NCI-H2196 (cell line): ENCODE data around the gene MAGED4.
"Not testable (repeated sequence)": the region's sequence is repeated elsewhere in the genome, so short reads cannot be mapped to it uniquely, and the experiment has no call there.

Source experiments
- DNase-seq: peaks from one replicate; lab custom pipeline; 2025; ENCODE audit not compliant: unreplicated experiment; lab: John Stamatoyannopoulos, UW

The MAGED4 gene, protein sequence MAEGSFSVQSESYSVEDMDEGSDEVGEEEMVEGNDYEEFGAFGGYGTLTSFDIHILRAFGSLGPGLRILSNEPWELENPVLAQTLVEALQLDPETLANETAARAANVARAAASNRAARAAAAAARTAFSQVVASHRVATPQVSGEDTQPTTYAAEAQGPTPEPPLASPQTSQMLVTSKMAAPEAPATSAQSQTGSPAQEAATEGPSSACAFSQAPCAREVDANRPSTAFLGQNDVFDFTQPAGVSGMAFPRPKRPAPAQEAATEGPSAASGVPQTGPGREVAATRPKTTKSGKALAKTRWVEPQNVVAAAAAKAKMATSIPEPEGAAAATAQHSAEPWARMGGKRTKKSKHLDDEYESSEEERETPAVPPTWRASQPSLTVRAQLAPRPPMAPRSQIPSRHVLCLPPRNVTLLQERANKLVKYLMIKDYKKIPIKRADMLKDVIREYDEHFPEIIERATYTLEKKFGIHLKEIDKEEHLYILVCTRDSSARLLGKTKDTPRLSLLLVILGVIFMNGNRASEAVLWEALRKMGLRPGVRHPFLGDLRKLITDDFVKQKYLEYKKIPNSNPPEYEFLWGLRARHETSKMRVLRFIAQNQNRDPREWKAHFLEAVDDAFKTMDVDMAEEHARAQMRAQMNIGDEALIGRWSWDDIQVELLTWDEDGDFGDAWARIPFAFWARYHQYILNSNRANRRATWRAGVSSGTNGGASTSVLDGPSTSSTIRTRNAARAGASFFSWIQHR

DNA sequence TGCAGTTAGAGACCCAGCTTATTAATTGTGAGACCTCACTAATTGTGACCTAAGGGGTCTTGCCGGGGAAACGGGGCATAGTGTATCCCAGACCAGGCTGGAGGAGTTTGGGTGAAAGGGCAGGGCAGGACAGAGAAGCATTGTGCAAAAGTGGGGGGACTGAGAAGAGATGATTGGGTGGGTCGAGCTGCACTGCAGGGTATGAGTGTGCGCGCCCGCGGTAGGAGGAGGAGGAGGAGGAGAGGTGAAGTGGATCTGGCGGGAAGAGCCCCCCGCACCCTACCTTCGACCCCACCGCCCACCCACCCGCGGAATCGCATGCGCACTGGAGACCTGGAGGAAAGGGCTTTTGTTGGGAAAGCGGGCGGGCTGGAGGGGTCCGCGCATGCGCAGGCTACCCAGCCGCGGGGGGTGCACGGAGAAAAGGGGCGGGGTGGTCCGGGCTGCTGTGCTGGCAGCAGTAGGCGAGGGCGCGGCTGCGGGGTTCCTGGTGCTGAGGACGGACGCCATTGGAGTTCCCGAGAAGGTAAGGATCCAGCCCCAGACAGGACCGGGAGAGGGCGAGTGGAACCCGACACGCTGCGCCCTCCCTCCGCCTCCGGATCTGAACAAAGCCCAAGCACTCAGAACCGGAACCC, at the start of gene MAGED4:
Gene MAGED4, plus strand, starts transcription at position 449 of the 638 bp plus-strand sequence. CDS start 1,035 bp downstream, outside the sequence.
- not testable (repeated sequence) for DNase-seq

DNA sequence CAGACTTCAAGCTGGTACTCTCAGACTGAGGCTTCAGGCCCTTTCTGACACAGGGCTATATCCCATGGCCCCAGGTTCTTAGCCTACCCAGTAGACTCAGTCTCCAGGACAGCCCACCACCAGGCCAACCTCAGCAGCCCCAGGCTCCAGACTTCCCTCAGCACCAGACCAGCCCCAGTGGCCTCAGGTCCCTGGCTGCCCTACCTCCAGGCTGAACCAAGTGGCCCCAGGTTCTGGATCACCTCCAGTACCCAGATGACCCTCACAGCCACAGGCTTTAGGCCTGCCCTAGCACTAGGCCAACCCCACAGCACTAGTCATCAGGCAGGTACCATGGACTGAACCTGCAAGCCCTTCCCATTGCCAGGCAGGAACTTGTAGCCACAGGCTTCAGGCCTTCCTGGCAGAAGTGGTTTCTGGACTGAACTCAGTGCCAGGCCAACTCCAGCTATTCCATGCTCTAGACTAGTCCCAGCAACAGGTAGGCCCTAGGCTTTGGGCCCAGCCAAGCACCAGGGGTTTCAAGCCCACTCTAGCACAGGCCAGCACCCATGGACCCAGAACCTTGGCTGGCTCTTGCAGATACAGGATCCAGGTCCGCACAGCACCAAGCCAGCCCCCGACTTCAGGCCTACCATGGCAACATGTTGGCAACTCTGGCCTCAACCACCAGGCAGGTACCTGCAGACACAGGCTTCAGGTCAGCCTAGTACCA, 45.7 kb upstream of the MAGED4 start:
- no peak for DNase-seq

DNA sequence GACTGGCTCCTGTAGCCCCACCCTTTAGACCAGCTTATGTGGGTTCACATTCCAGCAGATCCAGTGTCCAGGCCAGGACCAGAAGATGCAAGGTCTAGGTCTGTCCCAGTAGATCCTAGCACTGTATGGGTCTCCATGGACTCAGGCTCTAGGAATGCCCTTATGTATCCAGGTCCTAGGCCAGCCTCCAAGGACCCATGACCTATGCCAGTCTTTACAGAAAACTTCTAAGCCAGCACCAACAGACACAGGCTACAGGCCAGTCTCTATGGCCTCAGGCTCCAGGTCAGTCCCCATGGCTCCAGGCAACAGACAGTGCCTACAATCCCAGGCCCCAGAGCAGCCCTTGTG, 45.2 kb upstream of the MAGED4 start:
- no peak for DNase-seq

DNA sequence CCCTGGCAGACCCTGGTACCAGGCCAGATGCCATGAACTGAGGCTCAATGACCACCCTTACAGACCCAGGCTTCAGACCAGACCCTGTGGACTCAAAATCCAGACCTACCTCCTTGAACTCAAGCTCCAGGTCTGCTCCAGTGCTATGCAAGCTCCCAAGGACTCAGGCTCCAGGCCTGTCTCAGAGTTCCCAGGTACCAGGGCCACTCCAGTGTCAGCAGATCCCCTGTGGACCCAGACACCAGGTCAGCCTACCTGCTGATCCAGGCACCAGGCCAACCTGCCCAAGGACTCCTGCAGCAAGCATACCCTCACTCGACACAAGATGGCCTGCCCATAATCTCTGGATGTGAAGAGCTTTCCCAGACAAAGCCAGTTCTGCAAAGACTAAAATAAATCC, 44.7 kb upstream of the MAGED4 start:
- DNase-seq, result no peak

DNA sequence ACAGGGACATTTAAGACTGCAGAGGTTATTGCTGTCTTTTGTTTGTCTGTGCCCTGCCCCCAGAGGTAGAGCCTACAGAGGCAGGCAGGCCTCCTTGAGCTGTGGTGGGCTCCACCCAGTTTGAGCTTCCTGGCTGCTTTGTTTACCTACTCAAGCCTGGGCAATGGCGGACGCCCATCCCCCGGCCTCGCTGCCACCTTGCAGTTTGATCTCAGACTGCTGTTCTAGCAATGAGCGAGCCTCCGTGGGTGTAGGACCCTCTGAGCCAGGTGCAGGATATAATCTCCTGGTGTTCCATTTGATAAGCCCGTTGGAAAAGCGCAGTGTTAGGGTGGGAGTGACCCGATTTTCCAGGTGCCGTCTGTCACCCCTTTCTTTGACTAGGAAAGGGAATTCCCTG, 34.0 kb upstream of the MAGED4 start:
- not testable (repeated sequence) for DNase-seq

DNA sequence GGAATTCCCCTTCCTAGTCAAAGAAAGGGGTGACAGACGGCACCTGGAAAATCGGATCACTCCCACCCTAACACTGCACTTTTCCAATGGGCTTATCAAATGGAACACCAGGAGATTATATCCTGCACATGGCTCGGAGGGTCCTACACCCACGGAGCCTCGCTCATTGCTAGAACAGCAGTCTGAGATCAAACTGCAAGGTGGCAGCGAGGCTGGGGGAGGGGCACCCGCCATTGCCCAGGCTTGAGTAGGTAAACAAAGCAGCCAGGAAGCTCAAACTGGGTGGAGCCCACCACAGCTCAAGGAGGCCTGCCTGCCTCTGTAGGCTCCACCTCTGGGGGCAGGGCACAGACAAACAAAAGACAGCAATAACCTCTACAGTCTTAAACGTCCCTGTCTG, 24.5 kb upstream of the MAGED4 start:
- DNase-seq, result not testable (repeated sequence)

DNA sequence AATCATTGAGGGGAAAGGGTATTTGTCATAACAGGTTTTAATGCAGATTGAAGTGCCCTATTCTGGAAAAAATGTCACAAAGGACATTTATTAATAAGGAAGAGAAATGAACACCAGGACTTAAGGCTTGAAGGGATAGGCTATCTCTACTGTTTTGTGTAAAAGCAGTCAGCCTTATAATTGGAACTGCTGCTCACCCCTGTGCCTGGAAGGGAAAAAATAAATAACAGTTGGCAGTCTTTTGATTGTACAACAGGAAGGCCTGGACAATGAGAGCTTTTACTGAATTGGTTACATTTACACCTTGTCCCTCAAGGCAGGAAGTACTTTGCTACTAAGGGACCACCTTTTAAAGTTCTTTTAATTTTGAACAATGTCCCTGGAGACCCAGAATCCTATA, 17.8 kb upstream of the MAGED4 start:
- DNase-seq, result no peak

DNA sequence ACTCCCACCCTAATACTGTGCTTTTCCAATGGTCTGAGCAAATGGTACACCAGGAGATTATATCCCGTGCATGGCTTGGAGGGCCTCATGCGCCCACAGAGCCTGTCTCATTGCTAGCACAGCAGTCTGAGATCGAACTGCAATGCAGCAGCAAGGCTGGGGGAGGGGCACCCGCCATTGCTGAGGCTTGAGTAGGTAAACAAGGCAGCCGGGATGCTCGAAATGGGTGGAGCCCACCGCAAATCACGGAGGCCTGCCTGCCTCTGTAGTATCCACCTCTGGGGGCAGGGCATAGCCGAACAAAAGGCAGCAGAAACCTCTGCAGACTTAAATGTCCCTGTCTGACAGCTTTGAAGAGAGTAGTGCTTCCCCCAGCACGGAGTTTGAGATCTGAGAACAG, 13.6 kb upstream of the MAGED4 start:
- not testable (repeated sequence) for DNase-seq

DNA sequence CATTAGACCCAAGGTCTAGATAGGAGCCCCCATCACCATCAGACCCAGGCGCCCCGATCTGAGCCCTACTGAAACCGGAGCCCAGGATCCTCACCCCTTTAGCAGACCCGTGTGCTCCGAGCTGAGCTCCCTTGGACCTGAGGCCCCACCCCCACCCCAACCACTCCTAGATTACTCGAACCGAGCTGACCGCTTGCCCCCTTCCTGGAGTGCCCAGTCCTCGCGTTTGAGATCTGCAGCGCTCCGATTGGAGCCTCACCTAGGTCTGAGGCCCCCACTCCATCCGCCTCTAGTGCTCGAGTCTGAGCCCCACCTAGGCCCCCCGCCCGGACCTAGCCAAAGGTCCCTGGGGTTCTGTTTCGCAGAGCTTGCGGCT, 378 bp downstream of the MAGED4 start:
- DNase-seq, result not testable (repeated sequence)

DNA sequence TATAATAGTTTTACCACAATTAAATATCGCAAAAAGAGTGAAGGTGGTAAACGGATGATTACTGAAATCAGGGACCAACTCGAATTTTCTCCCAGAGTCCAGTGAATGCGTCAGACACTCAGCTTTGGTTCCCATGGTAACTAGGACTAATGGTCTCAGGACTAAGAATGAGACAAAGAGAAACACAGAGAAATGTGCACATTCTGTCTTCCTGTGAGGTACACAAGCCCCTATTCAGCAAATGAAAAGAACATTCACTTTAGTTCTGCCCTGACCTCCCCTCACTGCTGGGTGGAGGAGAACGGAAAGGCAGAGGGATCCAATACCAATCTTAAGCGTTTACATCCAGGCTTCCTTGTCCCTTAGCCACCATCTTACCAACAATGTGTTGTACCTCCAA, 26.7 kb downstream of the MAGED4 start:
- not testable (repeated sequence) for DNase-seq

DNA sequence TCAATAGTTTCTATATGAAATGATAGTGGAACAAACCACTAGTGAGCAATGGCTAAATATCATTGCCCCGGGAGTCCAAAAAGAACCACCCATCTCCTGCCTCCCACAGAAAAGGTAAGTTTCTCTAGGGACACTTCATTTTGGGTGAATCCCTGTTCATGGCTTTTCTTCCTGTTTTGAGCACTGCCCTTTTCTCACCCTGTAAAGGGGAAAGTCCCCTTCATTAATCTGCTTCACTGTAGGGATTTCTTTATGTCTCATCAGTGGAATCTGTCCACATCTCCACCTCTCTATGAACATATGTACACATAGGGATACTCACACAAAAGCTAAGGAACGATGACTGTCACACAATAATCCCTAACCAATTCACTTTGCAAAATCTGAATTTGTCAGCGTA, 28.6 kb downstream of the MAGED4 start:
- no peak for DNase-seq

DNA sequence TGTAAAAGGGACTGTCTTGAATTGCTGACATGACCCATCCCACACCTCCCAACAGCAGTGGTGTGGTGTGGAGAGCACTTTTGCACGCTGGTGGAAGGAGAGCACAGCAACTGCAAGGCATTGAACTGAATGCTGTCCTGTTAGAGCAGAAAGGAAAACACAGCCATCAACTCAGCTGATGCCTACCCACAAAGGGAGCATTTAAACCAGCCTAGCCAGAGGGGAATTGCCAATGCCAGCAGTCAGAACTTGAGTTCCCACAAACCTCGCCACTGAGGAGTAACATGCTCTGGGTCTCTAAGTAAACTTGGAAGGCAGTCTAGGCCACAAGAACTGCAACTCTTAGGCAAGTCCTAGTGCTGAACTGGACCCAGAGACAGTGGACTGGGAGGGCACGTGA, 31.9 kb downstream of the MAGED4 start:
- DNase-seq, result no peak

DNA sequence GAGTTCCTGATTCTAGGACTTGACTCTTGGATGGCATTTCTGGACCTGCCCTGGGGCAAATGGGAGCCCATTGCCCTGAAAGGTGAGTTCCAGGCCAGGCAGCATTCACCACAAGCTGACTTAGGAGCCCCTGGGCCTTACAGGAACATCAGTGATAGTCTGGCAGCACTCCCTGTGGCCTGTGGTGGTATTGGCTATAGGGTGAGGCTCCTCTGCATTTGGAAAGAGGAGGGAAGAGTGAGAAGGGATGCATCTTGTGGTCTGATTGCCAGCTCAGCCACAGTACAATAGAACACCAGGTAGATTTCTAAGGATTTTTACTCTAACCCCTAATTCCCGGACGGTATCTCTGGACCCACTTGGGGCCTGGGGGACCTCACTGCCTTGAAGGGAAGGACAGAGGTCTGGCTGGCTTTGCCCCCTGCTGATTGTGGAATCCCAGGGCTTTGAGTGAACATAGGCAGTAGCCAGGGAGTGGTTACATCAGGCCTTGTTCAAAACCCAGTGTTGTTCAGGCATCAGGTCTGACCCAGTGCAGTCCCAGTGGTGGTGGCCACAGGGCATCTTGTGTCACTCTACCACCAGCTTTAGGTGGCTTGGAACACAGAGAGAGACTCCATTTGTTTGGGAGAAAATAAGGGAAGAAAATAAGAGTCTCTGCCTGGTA, 32.9 kb downstream of the MAGED4 start:
- no peak for DNase-seq

DNA sequence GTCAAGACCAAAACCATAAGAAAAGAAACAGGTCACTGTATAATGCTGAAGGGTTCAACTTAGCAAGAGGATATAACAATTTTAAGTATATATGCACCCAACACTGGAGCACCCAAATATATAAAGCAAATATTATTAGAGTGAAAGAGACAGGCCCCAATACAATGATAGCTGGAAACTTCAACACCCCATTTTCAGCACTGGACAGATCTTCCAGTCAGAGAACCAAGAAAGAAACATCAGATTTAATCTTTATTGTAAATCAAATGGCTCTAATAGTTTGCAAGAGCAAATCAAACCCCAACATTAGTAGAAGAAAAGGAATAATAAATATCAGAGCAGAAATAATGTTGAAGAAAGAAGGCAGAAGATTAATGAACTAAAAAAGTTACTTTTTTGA, 36.2 kb downstream of the MAGED4 start:
- no peak for DNase-seq
